ENCODE measurements around the gene LGALS3BP. TPM values are rescaled to one million over a fixed set of nuclear protein-coding genes. Genes with fewer than 3 reads are reported as not detected.

The LGALS3BP gene
- total and polyA plus RNA-seq, 4 donors: 70.7 to 174 (median 133) TPM

GRCh38 chr17:78981010-78981888, 1.5 kb upstream of the LGALS3BP start:
- ATAC-seq (ENCODE audit: low FRiP score) (no peak), DNase-seq (no peak)
- Histone ChIP-seq H3K4me1 (ENCODE audit: control insufficient read depth in 1 of 2, insufficient read depth in 2 of 2, low read length in 2 of 2) (no peaks in the 10 kb centered on the region), H3K4me3 (ENCODE audit: low read length in 2 of 2) (no peak overlapping the region), H3K9me3 (ENCODE audit: control insufficient read depth, low read length) (no peaks in the 10 kb centered on the region), H3K27ac (ENCODE audit: low read depth in 1 of 2, low read length in 2 of 2) (no peak overlapping the region), H3K27me3 (ENCODE audit: control insufficient read depth in 1 of 2, insufficient read depth in 2 of 2, low read length in 1 of 2) (no peaks in the 10 kb centered on the region), H3K36me3 (ENCODE audit: control insufficient read depth in 1 of 2, insufficient read depth in 2 of 2, low read length in 1 of 2) (no peaks in the 10 kb centered on the region)
- WGBS, 2 donors: 89 to 93% methylated on average over 16 of the region's 16 CpGs
- intact Hi-C loops (cut with DNase I): no loop called here

- H3K27ac ChIP-seq (ENCODE audit: low read depth in 1 of 2, low read length in 2 of 2): no peak overlapping the region
- WGBS, 2 donors: 66 to 71% methylated on average over 8 of the region's 8 CpGs
- no peaks in the 10 kb centered on the region for H3K36me3 ChIP-seq (ENCODE audit: control insufficient read depth in 1 of 2, insufficient read depth in 2 of 2, low read length in 1 of 2)
- no peak for DNase-seq
- no peaks in the 10 kb centered on the region for H3K9me3 ChIP-seq (ENCODE audit: control insufficient read depth, low read length)
- intact Hi-C loops (cut with DNase I): no loop called here
- no peak overlapping the region for H3K4me3 ChIP-seq (ENCODE audit: low read length in 2 of 2)
- H3K27me3 ChIP-seq (ENCODE audit: control insufficient read depth in 1 of 2, insufficient read depth in 2 of 2, low read length in 1 of 2): no peaks in the 10 kb centered on the region
- peak; percentile 8 for ATAC-seq (ENCODE audit: low FRiP score)
- no peaks in the 10 kb centered on the region for H3K4me1 ChIP-seq (ENCODE audit: control insufficient read depth in 1 of 2, insufficient read depth in 2 of 2, low read length in 2 of 2)
These were observed 875 bp upstream of the LGALS3BP start for GRCh38 chr17:78980624-78980972.

- Histone ChIP-seq H3K4me3 (ENCODE audit: low read length in 2 of 2) (no peak overlapping the region), H3K9me3 (ENCODE audit: control insufficient read depth, low read length) (no peaks in the 10 kb centered on the region), H3K27me3 (ENCODE audit: control insufficient read depth in 1 of 2, insufficient read depth in 2 of 2, low read length in 1 of 2) (no peaks in the 10 kb centered on the region), H3K36me3 (ENCODE audit: control insufficient read depth in 1 of 2, insufficient read depth in 2 of 2, low read length in 1 of 2) (no peaks in the 10 kb centered on the region), H3K4me1 (ENCODE audit: control insufficient read depth in 1 of 2, insufficient read depth in 2 of 2, low read length in 2 of 2) (no peaks in the 10 kb centered on the region), H3K27ac (ENCODE audit: low read depth in 1 of 2, low read length in 2 of 2) (no peak overlapping the region)
- WGBS, 2 donors: 83 to 85% methylated on average over 21 of the region's 21 CpGs
- intact Hi-C loops (cut with DNase I): no loop called here
- no peak for DNase-seq
- ATAC-seq (ENCODE audit: low FRiP score): no peak
These were observed 1.4 kb downstream of the LGALS3BP start for GRCh38 chr17:78977997-78978973.

- intact Hi-C loops (cut with DNase I): no loop called here
- ATAC-seq (ENCODE audit: low FRiP score) (no peak), DNase-seq (no peak)
- no peak overlapping the region for H3K27ac ChIP-seq (ENCODE audit: low read depth in 1 of 2, low read length in 2 of 2)
- H3K4me3 ChIP-seq (ENCODE audit: low read length in 2 of 2): no peak overlapping the region
- no peaks in the 10 kb centered on the region for H3K36me3 ChIP-seq (ENCODE audit: control insufficient read depth in 1 of 2, insufficient read depth in 2 of 2, low read length in 1 of 2)
- H3K27me3 ChIP-seq (ENCODE audit: control insufficient read depth in 1 of 2, insufficient read depth in 2 of 2, low read length in 1 of 2): no peaks in the 10 kb centered on the region
- 89 to 90% methylated on average over 8 of the region's 8 CpGs for WGBS, 2 donors
- H3K9me3 ChIP-seq (ENCODE audit: control insufficient read depth, low read length): no peaks in the 10 kb centered on the region
- H3K4me1 ChIP-seq (ENCODE audit: control insufficient read depth in 1 of 2, insufficient read depth in 2 of 2, low read length in 2 of 2): no peaks in the 10 kb centered on the region
These were observed 2.1 kb downstream of the LGALS3BP start for GRCh38 chr17:78977681-78977943.

GRCh38 chr17:78976907-78977680, 2.6 kb downstream of the LGALS3BP start:
- intact Hi-C loops (cut with DNase I): no loop called here
- 88 to 90% methylated on average over 20 of the region's 20 CpGs for WGBS, 2 donors
- no peak overlapping the region for H3K4me3 ChIP-seq (ENCODE audit: low read length in 2 of 2)
- no peak for ATAC-seq (ENCODE audit: low FRiP score)
- no peak for DNase-seq
- H3K27me3 ChIP-seq (ENCODE audit: control insufficient read depth in 1 of 2, insufficient read depth in 2 of 2, low read length in 1 of 2): no peaks in the 10 kb centered on the region
- H3K27ac ChIP-seq (ENCODE audit: low read depth in 1 of 2, low read length in 2 of 2): no peak overlapping the region
- no peaks in the 10 kb centered on the region for H3K4me1 ChIP-seq (ENCODE audit: control insufficient read depth in 1 of 2, insufficient read depth in 2 of 2, low read length in 2 of 2)
- H3K9me3 ChIP-seq (ENCODE audit: control insufficient read depth, low read length): no peaks in the 10 kb centered on the region
- no peaks in the 10 kb centered on the region for H3K36me3 ChIP-seq (ENCODE audit: control insufficient read depth in 1 of 2, insufficient read depth in 2 of 2, low read length in 1 of 2)

GRCh38 chr17:78974635-78975591, 4.8 kb downstream of the LGALS3BP start:
- ATAC-seq (ENCODE audit: low FRiP score) (peak; percentile 64), DNase-seq (peak; percentile 84 to 86)
- H3K27ac ChIP-seq (ENCODE audit: low read depth in 1 of 2, low read length in 2 of 2): no peak overlapping the region
- WGBS, 2 donors: 37 to 50% methylated on average over 28 to 30 of the region's 30 CpGs
- H3K27me3 ChIP-seq (ENCODE audit: control insufficient read depth in 1 of 2, insufficient read depth in 2 of 2, low read length in 1 of 2): no peaks in the 10 kb centered on the region
- no peaks in the 10 kb centered on the region for H3K4me1 ChIP-seq (ENCODE audit: control insufficient read depth in 1 of 2, insufficient read depth in 2 of 2, low read length in 2 of 2)
- H3K36me3 ChIP-seq (ENCODE audit: control insufficient read depth in 1 of 2, insufficient read depth in 2 of 2, low read length in 1 of 2): no peaks in the 10 kb centered on the region
- no peak overlapping the region for H3K4me3 ChIP-seq (ENCODE audit: low read length in 2 of 2)
- H3K9me3 ChIP-seq (ENCODE audit: control insufficient read depth, low read length): no peaks in the 10 kb centered on the region
- intact Hi-C loops (cut with DNase I): loop anchor here (5.0 kb wide), 4 partner anchors 38 to 108 kb away; no protein-coding TSS in a partner anchor

GRCh38 chr17:78973792-78974520, 5.8 kb downstream of the LGALS3BP start:
- ATAC-seq (ENCODE audit: low FRiP score) (no peak), DNase-seq (no peak)
- Histone ChIP-seq H3K27ac (ENCODE audit: low read depth in 1 of 2, low read length in 2 of 2) (no peak overlapping the region), H3K9me3 (ENCODE audit: control insufficient read depth, low read length) (no peaks in the 10 kb centered on the region), H3K36me3 (ENCODE audit: control insufficient read depth in 1 of 2, insufficient read depth in 2 of 2, low read length in 1 of 2) (no peaks in the 10 kb centered on the region), H3K4me1 (ENCODE audit: control insufficient read depth in 1 of 2, insufficient read depth in 2 of 2, low read length in 2 of 2) (no peaks in the 10 kb centered on the region), H3K27me3 (ENCODE audit: control insufficient read depth in 1 of 2, insufficient read depth in 2 of 2, low read length in 1 of 2) (no peaks in the 10 kb centered on the region), H3K4me3 (ENCODE audit: low read length in 2 of 2) (no peak overlapping the region)
- WGBS, 2 donors: 78 to 83% methylated on average over 23 of the region's 23 CpGs
- intact Hi-C loops (cut with DNase I): loop anchor here (5.0 kb wide), 4 partner anchors 37 to 107 kb away; no protein-coding TSS in a partner anchor

All from aorta (tissue), 5 donors.